Measurements from ENCODE around the gene MPDU1.

MPDU1 gene

DNA sequence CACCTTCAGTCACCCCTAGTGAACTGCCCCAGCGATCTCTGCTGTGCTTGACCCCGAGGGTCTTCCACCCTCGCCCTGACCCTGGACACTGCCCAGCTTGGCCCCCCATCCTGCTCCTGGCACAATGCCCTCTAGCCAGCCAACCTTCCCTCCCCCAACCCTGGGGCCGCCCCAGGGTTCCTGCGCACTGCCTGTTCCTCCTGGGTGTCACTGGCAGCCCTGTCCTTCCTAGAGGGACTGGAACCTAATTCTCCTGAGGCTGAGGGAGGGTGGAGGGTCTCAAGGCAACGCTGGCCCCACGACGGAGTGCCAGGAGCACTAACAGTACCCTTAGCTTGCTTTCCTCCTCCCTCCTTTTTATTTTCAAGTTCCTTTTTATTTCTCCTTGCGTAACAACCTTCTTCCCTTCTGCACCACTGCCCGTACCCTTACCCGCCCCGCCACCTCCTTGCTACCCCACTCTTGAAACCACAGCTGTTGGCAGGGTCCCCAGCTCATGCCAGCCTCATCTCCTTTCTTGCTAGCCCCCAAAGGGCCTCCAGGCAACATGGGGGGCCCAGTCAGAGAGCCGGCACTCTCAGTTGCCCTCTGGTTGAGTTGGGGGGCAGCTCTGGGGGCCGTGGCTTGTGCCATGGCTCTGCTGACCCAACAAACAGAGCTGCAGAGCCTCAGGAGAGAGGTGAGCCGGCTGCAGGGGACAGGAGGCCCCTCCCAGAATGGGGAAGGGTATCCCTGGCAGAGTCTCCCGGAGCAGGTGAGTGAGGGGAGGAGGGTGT is 24.9 kb upstream of the MPDU1 start, which contains the start of gene TNFSF13:
Gene TNFSF13, plus strand, starts transcription at position 207 of the 776 bp plus-strand sequence. Its CDS starts 290 bp downstream, at position 497.
- ChIA-PET POLR2A (no interaction called here), CTCF (interaction anchor here (1.0 to 4.4 kb wide), 11 partner anchors 8 to 262 kb away, joined by 3 to 35 read pairs (median 4); partner anchors contain the start of genes MPDU1, TNFSF12, TP53 and WRAP53)
- TF ChIP-seq, protein P1, sequence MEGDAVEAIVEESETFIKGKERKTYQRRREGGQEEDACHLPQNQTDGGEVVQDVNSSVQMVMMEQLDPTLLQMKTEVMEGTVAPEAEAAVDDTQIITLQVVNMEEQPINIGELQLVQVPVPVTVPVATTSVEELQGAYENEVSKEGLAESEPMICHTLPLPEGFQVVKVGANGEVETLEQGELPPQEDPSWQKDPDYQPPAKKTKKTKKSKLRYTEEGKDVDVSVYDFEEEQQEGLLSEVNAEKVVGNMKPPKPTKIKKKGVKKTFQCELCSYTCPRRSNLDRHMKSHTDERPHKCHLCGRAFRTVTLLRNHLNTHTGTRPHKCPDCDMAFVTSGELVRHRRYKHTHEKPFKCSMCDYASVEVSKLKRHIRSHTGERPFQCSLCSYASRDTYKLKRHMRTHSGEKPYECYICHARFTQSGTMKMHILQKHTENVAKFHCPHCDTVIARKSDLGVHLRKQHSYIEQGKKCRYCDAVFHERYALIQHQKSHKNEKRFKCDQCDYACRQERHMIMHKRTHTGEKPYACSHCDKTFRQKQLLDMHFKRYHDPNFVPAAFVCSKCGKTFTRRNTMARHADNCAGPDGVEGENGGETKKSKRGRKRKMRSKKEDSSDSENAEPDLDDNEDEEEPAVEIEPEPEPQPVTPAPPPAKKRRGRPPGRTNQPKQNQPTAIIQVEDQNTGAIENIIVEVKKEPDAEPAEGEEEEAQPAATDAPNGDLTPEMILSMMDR (IDR thresholded peaks at IDR 0.05; ENCODE audit: insufficient read depth, low read length, missing control alignments), result no peak
- DNase-seq (ENCODE audit: low read depth, low spot score), result no peak
- H3K4me3 ChIP-seq (ENCODE audit: low read depth, low read length), result no peak within 1 kb of the TSS

DNA sequence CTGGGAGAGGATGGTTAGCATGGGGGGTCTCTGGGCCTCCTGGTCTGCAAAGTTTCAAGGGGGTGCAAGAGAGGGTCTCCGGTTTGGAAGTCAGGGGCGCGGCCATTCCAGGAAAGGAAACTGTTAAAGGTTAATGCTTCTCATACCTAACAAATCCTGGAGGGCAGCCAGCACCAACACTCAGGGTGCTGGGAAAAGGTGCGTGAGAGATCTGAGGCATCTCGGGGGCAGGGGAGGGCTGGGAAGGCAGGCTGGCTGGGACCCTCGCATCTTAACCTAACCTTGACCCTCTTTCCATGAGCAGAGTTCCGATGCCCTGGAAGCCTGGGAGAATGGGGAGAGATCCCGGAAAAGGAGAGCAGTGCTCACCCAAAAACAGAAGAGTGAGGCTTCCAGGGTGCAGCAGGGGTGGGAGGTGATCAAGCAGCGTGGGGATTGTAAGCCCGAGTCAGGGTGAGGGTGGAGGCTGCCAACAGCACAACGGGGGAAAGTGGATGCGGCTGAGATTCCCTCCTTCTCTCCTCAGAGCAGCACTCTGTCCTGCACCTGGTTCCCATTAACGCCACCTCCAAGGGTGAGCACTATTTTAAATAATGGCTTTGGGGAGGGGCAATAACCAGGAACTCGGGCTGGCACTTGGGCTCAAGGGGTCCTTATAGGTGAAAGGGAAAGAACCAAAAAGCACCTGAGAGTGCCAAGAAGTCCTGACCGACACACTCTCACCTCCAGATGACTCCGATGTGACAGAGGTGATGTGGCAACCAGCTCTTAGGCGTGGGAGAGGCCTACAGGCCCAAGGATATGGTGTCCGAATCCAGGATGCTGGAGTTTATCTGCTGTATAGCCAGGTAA is 24.1 kb upstream of the MPDU1 start:
- no peak for DNase-seq (ENCODE audit: low read depth, low spot score)
- POLR2A ChIA-PET, result interaction anchor here (1.1 to 2.5 kb wide), 4 partner anchors 10 to 214 kb away, joined by 3 to 13 read pairs (median 6); partner anchors contain the start of gene POLR2A
- TF ChIP-seq, protein P1 (IDR thresholded peaks at IDR 0.05; ENCODE audit: insufficient read depth, low read length, missing control alignments), result no peak
- CTCF ChIA-PET, result interaction anchor here (0.6 to 3.3 kb wide), 54 partner anchors 10 to 514 kb away, joined by 3 to 140 read pairs (median 8); partner anchors contain the start of genes KCTD11, MPDU1, NEURL4 and PHF23
- H3K4me3 ChIP-seq (ENCODE audit: low read depth, low read length), result no peak overlapping the region

DNA sequence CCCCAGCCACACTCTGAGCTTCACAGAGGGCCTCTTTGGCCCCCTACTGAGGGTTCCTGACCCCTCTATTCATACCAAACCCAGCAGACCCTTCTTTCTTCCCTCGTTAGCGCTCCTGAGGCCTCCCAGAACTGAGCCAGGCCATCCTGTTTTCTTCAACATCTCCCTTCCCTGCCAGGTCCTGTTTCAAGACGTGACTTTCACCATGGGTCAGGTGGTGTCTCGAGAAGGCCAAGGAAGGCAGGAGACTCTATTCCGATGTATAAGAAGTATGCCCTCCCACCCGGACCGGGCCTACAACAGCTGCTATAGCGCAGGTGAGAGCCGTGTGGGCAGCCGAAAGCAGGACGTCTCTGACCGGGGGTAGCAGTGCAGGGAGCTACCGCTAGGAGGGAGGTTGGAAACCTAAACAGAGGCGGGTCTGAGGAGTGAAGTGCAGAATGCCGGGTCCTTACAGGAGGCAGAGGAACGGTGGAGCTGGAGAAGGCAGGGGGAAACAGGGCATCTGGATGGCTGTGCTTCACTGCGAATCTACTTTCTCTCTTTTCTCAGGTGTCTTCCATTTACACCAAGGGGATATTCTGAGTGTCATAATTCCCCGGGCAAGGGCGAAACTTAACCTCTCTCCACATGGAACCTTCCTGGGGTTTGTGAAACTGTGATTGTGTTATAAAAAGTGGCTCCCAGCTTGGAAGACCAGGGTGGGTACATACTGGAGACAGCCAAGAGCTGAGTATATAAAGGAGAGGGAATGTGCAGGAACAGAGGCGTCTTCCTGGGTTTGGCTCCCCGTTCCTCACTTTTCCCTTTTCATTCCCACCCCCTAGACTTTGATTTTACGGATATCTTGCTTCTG is 23.3 kb upstream of the MPDU1 start:
- peak overlapping the region; percentile 84 for H3K4me3 ChIP-seq (ENCODE audit: low read depth, low read length)
- CTCF ChIA-PET, result interaction anchor here (0.6 to 3.3 kb wide), 84 partner anchors 10 to 515 kb away, joined by 3 to 140 read pairs (median 6); partner anchors contain the start of genes CD68, CTDNEP1, GABARAP and GPS2
- TF ChIP-seq, protein P1 (IDR thresholded peaks at IDR 0.05; ENCODE audit: insufficient read depth, low read length, missing control alignments), result peak; percentile 83
- POLR2A ChIA-PET, result interaction anchor here (0.9 to 2.5 kb wide), 6 partner anchors 11 to 215 kb away, joined by 3 to 13 read pairs (median 4); partner anchors contain the start of genes POLR2A and SAT2
- no peak for DNase-seq (ENCODE audit: low read depth, low spot score)

DNA sequence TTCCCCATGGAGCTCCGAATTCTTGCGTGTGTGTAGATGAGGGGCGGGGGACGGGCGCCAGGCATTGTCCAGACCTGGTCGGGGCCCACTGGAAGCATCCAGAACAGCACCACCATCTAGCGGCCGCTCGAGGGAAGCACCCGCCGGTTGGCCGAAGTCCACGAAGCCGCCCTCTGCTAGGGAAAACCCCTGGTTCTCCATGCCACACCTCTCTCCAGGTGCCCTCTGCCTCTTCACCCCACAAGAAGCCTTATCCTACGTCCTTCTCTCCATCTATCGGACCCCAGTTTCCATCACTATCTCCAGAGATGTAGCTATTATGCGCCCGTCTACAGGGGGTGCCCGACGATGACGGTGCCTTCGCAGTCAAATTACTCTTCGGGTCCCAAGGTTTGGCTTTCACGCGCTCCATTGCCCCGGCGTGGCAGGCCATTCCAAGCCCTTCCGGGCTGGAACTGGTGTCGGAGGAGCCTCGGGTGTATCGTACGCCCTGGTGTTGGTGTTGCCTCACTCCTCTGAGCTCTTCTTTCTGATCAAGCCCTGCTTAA is 22.6 kb upstream of the MPDU1 start:
- POLR2A ChIA-PET, result interaction anchor here (0.9 to 2.5 kb wide), 6 partner anchors 11 to 216 kb away, joined by 3 to 13 read pairs (median 4); partner anchors contain the start of genes POLR2A and SAT2
- DNase-seq (ENCODE audit: low read depth, low spot score), result peak; percentile 23
- TF ChIP-seq, protein P1 (IDR thresholded peaks at IDR 0.05; ENCODE audit: insufficient read depth, low read length, missing control alignments), result peak; percentile 92
- H3K4me3 ChIP-seq (ENCODE audit: low read depth, low read length), result peak overlapping the region; percentile 84
- CTCF ChIA-PET, result interaction anchor here (0.6 to 3.3 kb wide), 86 partner anchors 9 to 515 kb away, joined by 3 to 140 read pairs (median 5); partner anchors contain the start of genes CD68, CTDNEP1, GABARAP and GPS2

DNA sequence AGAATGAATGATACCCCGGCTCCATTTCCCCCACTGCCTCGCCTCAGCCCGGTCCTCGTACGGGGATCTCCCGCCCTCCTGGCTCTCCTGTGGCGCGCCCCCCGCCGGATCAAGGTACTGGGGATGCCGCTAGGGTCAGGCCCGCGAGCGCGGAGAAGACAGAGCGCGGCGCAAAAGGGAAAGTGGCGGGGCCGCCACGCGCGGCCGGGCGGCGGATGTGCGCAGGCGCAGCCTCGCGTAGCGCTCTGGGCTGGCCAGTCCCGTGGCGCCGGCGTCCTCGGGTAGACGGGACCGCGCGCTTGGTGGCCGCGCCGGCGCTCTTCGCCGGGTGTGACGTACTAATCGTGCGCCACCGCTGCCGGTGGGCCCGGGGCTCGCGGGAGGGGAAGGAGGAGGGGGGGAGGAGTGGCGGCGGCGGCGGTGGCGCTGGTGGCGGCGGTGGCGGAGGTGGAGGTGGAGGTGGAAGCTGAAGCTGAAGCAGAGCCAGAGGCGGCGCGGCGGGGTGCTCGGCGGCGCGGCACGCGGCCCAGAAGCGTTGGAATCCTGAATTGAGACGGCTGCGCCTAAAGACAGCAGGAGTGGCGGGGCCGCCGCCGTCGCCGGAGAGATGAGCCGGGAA is 22.0 kb upstream of the MPDU1 start, which contains the start of gene SENP3:
Gene SENP3, plus strand, starts transcription at position 331 of the 619 bp plus-strand sequence. CDS start 1,158 bp downstream, outside the sequence.
- DNase-seq (ENCODE audit: low read depth, low spot score), result peak; percentile 29
- CTCF ChIA-PET, result interaction anchor here (0.6 to 3.3 kb wide), 49 partner anchors 9 to 516 kb away, joined by 3 to 140 read pairs (median 8); partner anchors contain the start of genes CD68, CTDNEP1, GABARAP and KCTD11
- H3K4me3 ChIP-seq (ENCODE audit: low read depth, low read length), result peak within 1 kb of the TSS; percentile 84
- TF ChIP-seq, protein P1 (IDR thresholded peaks at IDR 0.05; ENCODE audit: insufficient read depth, low read length, missing control alignments), result no peak
- POLR2A ChIA-PET, result interaction anchor here (1.2 to 2.5 kb wide), 3 partner anchors 12 to 206 kb away, joined by 4 to 13 read pairs (median 4); partner anchors contain the start of gene CD68
